ENCODE results near the gene FGFR2.

FGFR2 gene

DNA sequence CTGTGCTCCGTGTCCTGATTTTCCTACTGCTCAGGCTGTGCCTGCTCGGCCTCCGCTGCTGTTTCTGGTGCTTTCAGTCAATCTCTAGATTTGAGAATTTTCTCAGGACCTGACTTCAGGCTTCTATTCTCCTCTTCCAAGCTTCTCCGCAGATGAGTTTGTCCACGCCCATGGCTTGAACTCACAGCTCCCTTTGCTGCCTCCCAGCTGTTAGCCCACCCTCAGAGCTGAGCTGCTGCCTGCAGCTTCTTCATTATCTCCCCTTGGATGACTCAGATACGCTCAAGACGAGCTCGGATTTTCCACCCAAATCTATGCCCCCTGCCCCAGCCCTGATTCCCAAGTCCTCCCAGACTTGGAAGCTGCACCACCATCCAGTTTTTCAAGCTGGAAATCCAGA, 104.7 kb downstream of the FGFR2 start:
- no peak for DNase-seq (ENCODE audit: low read depth)

DNA sequence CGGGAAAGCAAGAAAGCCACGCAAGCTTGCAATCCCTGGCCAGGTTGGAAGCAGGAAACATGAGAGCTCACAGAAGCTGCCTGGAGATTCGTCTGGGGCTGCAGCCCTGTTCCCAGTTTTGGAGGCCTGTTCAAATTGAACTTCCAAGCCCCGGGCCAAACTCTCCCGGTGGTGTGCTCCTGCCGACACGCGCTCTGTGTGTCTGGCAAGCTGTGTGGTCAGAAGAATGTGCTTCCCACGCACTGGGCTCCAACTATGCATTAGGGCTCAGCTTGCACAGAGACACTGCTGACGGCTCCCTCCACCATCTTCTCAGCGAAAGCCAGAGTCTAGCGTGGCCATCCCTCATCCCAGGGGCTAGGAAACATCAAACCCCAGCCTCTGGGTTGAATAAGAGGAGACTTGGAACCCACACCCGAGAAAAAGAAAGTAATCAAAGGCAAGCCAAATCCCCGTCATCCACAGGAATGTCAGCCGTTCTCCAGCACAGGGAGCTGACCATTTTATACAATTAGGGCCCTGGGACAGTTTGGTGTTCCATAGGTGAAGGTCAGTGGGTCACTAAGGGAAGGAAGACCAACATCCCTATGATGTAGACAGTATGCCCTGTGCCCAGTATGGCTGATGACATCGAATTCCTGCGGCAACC, 107.2 kb downstream of the FGFR2 start:
- DNase-seq (ENCODE audit: low read depth), result no peak

DNA sequence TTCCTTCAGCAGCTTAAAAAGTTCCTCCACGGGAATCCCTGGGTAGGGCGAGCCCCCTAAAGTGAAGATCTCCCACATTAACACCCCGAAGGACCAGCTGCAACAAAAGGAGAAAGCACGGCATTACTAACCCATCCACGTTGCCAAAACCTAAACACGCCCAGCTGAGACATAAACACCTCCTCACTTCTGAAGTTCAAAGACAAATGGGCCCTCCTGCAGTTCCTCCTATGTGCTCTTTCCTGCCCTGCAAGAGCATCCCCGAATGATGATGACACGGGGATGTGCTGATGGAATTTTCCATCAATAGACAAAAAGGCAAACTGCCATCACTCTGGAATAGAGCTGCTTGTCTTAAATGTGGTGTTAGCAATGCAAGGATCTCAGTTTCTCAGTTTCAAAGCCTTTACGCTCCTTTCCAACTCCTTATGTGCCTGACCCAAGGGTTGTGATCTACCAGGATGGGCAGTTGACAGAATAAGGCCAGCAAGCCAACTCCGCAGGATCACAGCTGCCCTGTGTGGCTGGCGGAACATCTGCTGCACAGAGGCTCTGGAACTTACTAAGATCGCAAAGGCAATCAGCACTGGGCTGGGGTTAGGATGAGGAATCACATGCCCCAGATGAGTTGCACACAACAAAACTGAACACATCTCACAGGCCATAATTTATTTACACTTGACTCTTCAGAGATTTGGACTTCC, 112.7 kb downstream of the FGFR2 start:
- no peak for DNase-seq (ENCODE audit: low read depth)

DNA sequence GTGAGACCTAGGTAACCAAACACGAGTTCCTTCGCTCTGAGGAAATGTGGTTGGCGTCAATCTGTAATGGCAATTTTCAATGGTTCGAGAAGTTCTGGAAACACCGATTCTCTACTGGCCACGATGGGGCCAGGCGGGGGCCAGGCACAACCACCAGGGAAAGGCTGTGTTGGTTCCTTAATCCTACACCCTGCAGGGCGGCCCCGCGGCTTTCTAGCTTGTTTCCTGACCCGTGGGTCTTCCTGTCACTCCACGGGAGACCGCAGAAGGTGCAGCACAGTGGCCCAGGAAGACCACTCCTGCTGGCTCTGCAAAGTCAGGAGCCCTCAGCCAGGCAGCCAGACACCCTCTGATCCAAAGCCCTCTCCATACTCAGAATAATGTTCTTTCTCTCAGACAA, 113.4 kb downstream of the FGFR2 start:
- DNase-seq (ENCODE audit: low read depth), result no peak

DNA sequence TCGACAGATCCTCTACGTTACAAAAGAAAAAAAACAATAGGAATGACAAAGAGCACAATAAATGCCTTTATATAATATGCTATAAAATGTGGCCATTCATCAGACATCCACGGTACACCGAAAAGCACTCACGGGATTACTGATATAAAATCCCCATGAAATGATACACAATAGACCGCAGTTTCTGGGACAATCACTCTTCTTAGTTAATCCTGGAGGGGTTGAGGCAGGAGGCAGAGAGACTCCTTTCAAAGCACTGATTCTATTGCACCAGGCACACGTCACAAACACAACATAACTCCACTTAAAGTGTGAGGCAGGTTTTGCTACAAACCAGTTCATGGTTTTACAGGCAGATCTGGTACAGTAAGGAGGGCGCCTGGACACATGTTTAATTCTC, 113.8 kb downstream of the FGFR2 start:
- no peak for DNase-seq (ENCODE audit: low read depth)

DNA sequence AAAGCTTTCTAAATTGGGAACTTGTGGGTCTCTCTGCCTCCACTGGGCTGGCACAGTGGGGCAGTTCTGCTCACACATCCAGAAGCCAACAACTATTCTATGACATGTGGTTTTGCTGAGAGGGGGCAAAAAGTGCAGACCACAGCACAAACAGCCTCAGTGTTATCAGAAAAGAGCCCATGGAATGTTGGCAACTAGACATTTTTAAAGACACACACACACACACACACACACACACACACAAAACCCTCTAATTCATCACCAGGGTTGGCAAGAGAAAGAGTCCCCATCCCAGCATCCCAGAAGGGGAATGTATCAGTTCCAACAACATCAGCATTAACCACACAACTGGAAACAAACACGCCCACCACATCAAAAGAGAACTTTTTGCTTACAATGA, 117.1 kb downstream of the FGFR2 start:
- DNase-seq (ENCODE audit: low read depth), result no peak

DNA sequence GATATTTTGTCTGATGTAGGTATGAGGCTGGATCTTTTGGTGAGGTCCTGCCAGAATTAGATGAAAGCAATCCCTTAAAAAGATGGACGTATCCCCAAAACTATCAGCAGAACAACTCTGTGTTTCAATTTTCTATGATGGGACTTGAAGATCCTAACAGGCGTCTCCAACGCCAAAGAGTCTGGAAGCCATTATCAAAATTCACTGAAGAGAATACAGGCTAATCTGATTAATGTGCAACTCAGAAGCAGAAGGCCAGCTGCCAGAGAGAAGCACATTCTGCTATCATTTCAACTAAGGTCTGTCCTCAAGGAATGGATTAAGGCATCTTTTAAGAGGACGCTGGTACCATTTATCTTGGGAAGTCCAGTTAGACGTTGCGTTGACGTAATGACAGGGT, 119.7 kb downstream of the FGFR2 start:
- no peak for DNase-seq (ENCODE audit: low read depth)

DNA sequence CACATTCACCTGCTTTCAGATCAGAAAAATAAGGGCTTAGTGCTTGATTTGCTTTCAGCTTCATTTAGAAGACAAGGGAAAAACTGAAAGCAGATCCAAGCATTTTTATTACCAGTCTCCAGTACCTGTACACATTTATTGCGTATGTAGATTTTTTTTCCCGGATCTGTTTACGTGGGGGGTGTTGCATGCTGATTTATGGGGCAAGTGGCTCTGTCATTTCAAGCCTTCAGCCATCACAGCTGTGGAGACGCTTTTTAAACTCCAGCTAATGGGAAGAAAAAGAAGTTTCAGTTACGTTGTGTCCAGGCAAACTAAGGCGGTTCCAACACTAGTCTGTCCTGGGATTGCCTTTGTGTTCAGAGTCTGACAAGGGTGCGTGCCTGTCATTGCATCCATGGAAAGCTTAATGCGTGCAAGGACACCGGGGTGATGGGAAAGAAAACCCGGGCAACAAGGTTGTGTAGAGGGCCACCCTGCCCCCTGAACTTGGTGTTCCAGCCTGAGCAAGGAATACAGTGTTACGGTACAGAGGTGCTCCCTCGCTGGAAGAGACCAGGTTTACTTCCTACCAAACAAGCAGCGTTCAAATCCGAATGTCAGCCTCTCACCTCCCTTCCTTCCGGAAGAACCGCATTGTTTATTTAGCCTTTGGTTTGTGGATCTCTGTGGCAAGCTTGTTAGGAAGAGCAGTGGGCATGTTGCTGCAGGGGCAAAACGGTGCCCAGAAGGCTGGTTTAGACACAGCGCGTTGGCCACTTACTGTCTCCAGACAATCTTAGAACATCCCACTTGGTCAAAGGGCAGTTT, 128.2 kb downstream of the FGFR2 start:
- no peak for DNase-seq (ENCODE audit: low read depth)

DNA sequence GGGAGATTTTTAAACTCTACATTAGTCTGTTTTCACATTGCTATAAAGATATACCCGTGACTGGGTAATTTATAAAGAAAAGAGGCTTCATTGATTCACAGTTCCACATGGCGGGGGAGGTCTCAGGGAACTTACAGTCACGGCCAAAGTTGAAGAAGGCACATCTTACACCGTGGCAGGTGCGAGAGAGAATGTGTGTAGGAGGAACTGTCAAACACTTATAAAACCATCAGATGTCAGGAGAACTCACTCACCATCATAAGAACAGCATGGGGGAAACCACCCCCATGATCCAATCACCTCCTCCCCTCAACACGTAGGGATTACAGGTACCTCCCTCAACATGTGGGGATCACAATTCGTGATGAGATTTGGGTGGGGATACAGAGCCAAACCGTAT, 129.5 kb downstream of the FGFR2 start:
- DNase-seq (ENCODE audit: low read depth), result no peak

DNA sequence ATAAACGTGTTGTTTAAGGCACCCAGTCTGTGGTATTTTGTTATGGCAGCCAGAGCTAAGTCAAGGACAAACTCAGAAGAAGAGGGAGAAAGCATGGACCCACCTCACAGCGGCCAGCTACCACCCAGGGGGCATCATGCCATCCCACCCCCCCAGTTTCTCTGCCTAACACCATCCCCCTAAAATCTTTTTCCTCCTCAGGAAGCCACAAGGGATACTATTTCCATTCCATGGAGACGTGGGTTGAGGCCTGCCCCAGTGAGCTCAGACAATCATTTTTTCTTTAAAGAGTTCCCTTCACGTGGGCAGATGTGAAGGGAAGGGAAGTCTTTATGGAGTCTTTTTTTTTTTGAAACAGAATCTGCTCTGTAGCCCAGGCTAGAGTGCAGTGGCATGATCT, 131.8 kb downstream of the FGFR2 start:
- DNase-seq (ENCODE audit: low read depth), result no peak

DNA sequence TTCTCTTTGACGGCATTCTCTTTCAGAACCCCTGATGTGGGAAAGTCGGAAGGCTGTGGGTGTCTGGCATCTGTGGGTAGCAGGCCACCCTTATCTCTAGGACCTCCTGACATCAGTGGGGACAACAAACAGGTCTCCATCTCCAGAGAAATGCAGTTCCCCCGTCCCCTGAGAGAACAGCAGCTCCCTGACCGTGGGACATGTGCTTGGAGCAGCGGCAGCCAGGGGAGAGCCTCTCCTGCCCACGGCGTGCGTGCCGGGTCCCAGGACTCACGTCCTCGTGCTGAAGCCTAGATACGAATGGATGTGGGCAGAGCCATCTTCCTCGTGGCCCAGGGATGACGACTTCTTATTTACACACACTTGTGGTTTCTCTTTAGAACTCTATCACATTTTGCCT, 133.0 kb downstream of the FGFR2 start:
- no peak for DNase-seq (ENCODE audit: low read depth)

DNA sequence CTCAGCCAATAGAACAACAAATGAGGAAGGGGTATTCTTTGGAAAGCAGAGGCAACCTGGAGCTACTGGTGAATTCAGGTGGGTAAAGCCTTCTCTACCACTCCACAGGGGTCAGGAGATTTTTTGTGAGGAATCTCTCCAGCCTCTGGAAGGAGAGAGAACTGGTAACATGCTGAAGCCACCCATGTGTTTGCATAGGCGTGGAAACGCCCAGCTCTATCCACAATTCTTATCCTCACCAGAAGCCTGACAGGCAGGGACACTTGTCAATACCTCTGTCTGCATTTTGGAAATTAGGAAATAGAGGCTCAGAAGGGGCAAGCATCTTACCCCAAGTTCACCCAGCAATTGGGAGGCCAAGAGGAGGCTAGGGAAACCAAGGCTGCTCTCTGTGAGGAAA, 133.7 kb downstream of the FGFR2 start:
- no peak for DNase-seq (ENCODE audit: low read depth)

DNA sequence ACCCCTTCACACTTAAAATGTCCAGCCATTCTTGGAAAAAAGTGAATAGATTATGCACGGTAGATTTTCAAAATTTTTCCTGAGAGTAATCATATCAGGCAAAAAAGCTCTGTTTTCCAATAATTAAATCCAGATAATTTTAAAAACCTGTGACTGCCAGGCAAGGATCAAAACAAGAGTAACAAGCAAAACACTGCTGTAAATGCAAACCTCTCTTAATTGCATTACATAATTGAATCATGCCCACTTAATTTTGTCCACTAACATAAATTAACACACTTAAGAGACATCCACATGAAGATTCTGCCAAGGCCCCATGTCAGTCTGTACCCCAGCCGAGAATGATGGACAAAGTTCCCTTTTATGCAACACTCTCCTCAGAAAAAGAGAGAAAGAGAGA, 135.3 kb downstream of the FGFR2 start:
- DNase-seq (ENCODE audit: low read depth), result no peak

DNA sequence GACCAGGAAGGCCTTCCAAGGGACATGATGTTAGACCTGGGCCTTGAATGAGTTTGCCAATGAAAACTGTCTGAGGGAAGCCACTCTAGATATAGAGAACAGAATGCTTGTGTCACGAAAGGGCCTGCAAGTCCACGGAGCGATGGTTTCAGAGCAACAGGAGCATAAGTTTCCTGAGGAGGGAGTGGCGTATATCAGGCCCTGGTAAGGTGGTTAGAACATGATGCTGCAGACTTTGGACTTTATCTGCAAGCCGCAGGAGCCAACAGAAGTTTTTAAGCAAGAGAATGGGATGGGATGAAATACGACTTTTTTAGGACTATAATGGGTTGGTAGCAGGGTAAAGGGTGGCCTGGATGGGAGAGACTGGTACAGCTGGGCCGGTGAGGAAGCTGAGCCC, 136.0 kb downstream of the FGFR2 start:
- DNase-seq (ENCODE audit: low read depth), result no peak

DNA sequence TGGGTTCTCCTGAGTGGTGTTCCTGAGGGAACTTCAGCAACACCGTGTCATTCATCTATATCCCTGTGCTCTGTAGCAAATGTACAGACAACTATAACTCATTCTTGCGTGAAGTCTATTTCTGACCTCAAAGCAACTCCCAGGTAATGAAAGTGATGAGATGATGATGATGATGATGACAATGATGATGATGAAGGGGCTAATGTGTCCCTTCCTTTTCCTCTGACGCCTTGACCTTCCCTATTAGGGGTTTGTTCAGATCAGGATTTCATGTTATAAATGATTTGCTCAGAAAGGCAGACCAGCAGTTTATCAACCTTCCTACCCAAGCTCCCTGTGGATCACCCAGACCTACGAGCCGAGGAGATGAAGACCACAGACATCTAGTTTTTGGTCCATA, 136.9 kb downstream of the FGFR2 start:
- no peak for DNase-seq (ENCODE audit: low read depth)

DNA sequence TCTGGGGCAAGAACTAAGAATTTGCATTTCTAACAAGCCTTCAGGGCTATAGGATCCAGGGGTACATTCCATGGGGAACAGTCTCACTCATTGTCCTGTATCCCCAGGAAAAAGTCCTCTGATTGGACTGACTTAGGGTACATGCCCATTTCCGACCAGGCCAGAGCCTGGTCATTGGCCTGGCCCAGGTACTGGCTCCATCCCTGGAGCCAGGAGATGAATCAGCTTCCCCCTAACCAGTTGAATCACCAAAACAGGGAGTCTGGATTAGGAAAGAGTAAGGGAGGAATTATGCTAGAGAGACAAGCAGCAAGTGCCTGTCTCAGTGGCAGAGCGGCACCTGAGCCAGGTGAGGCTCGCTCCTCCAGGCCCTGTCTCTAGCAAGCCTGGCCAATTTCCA, 137.5 kb downstream of the FGFR2 start:
- DNase-seq (ENCODE audit: low read depth), result no peak

DNA sequence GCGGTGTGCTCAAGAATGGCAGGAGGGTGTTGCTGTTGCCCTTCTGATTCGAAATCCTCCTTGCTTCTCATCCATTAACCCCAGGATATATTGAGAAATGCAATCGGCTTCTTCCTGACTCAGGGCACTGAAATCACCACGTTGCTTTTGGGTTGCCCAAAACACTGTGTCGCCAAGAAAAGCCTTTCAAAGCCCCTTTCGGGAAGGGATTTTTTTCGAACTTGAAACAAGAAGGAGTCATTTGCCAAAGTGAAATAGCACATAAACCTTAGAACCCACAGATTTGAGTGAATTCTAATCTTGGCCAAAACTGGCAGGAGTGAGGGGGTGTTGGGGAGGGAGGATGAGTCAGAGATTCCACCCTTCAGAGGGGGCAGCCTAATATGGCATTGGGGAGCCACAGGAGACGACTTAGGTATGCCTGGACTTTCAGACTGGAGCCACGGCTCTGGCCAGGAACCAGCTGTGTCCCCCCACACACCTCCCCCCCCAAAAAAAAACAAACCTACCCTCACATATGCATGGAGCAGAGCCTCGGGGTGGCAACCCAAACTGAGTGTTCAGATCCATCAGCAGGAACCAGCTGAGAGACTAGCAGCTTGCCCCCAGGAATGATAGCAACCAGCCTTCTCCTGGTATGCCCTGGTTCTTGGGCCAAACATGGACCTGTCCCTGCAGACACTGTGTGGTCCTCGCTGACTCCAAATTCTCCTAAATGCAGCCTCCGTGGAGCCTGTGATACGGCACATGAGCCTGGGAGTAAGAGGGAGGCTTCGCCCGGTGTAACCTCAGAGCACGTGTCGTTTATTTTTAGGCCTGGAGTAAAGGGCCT, 138.4 kb downstream of the FGFR2 start:
- no peak for DNase-seq (ENCODE audit: low read depth)

DNA sequence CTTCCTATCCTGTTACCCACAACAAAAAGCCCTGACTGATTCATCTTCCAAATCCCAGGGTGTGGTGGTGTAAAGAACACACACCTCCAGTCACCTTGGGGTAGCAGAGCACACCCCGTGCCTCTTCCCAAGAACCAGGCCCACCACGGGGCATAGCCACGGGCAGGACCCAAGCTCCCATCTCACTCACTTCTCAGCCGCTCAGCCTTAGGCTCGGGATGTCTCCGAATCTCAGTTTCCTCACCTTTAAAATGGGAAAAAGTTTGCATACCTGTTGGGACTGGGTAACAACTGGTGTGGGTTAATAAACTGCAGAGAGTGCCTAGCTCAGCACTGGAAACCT, 139.0 kb downstream of the FGFR2 start:
- no peak for DNase-seq (ENCODE audit: low read depth)

DNA sequence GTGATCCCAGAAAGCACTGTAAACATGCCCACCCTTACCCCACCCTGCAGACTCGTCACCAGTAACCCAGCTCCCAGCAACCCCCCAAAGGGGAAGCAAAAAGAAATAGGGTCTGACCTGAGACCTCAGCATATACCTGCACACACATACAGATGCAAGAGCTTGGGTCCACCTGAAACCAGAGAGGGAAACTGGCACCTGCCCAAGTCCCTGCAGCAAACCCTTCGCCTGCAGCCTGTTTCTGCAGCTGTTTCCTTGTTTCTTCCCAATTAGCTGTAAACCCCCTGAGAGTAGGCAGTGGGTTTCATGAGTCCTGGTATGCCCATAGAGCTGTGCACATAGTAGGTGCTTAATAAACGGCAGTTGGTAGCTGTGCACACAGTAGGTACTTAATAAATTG, 140.5 kb downstream of the FGFR2 start:
- no peak for DNase-seq (ENCODE audit: low read depth)

DNA sequence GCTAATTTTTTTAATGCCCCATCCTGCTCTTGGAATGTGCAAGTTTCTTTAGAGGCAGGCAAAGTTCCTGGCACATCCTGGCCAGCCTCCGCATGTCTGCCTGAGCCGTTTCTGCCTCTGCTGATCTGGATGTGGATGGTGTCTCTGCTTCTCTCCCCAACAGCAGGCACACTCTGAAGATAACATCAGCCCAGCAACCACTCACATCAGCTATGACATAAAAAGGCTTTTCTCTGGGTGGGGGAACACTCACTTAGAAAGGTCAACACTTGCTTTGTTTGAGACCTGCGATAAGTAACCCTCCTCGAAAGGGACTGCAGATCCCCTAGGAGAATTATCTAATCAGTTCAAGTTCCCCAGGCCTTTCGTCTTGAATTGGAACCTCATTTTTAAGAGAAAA, 142.9 kb downstream of the FGFR2 start:
- DNase-seq (ENCODE audit: low read depth), result no peak

DNA sequence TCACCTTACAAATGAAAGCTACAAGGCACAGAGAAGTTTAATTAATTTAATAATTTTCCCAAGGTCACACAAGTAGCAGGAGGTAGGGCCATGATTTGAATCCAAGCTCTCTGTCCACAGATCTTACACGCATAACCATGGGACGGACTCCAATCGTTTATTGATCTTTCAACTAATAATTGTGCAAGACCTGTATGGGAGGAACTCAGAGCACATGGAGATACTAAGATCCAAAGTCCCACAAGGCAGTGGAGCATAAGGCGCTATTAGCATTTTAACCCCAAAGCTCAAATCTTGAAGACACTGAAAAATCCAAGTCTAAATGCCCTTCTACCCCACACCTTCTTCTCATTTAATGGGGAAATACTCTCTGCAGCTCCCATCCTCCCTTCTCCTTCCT, 143.5 kb downstream of the FGFR2 start:
- DNase-seq (ENCODE audit: low read depth), result no peak

DNA sequence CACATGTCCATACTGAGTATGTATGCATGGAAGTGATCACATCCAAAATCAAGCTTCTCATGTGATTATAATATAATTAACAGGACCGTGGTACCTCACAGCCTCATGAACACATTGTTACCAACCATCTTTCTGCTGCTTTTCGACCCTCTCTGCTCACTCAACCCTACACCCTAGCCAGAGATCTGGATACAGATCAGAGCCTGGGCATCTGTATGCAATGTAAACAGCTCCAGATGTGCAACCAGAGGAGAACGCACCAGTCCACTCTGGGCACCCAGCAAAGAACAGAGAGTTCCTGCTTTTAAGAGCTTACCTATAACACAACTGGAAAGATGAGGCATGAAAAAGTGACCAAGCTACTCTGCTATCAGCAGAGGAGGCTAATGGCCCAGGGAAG, 145.1 kb downstream of the FGFR2 start:
- DNase-seq (ENCODE audit: low read depth), result no peak

DNA sequence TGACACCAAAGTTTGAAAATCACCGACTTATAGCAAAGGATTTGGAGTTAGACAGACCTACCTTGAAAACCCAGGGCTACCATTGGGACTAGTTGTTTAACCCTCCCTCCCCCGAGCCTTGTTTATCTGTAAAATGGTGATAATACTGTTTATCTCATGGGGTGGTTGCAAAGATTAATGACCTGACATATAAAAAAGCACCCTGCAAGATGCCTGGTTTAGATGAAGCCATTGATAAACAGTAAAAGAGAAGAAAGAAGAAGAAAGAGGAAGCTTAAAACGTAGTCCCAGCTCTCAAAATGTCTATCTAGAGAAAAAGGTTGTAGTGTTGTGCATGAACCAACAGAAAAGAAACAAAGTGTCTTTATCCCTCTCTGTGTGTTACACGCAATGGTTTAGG, 145.7 kb downstream of the FGFR2 start:
- no peak for DNase-seq (ENCODE audit: low read depth)

Measured in GM04504 (cell line).